ENCODE results near the gene UBE2D4.
A peak's percentile ranks its signal among the peaks of the same experiment; 100 is the strongest.
"Not testable (repeated sequence)": the region's sequence is repeated elsewhere in the genome, so short reads cannot be mapped to it uniquely, and the experiment has no call there.

The UBE2D4 gene

GRCh38 chr7:43977525-43977924, 51.3 kb downstream of the UBE2D4 start:
- H3K36me3 ChIP-seq: no peaks in the 10 kb centered on the region
- H3K4me1 ChIP-seq: no peaks in the 10 kb centered on the region
- H3K4me3 ChIP-seq (ENCODE audit: low read depth, low read length): no peak overlapping the region
- H3K27me3 ChIP-seq: no peaks in the 10 kb centered on the region
- no peak for TF ChIP-seq CTCF (IDR thresholded peaks at IDR 0.05; ENCODE audit: low read depth, low read length)
- no peaks in the 10 kb centered on the region for H3K9me3 ChIP-seq
- no peak for DNase-seq

GRCh38 chr7:43978102-43978501, 51.9 kb downstream of the UBE2D4 start:
- not testable (repeated sequence) for H3K4me3 ChIP-seq (ENCODE audit: low read depth, low read length); H3K9me3 ChIP-seq; H3K36me3 ChIP-seq; DNase-seq; H3K4me1 ChIP-seq; H3K27me3 ChIP-seq

GRCh38 chr7:43982848-43983247, 56.6 kb downstream of the UBE2D4 start:
- H3K4me3 ChIP-seq (ENCODE audit: low read depth, low read length); H3K4me1 ChIP-seq; H3K9me3 ChIP-seq; H3K27me3 ChIP-seq; H3K36me3 ChIP-seq: not testable (repeated sequence)
- peak; percentile 53 for DNase-seq

- not testable (repeated sequence) for H3K36me3 ChIP-seq; DNase-seq; H3K9me3 ChIP-seq; H3K27me3 ChIP-seq; H3K4me3 ChIP-seq (ENCODE audit: low read depth, low read length); H3K4me1 ChIP-seq
Measured at GRCh38 chr7:43983736-43984135, 57.5 kb downstream of the UBE2D4 start.

- H3K4me1 ChIP-seq, H3K27me3 ChIP-seq, H3K36me3 ChIP-seq, H3K9me3 ChIP-seq: not testable (repeated sequence)
- TF ChIP-seq CTCF (IDR thresholded peaks at IDR 0.05; ENCODE audit: low read depth, low read length): peak; percentile 52
- DNase-seq: peak; percentile 79
- H3K4me3 ChIP-seq (ENCODE audit: low read depth, low read length): peak overlapping the region; percentile 26
Measured at GRCh38 chr7:43985904-43986864, 59.9 kb downstream of the UBE2D4 start.

- H3K4me1 ChIP-seq; H3K4me3 ChIP-seq (ENCODE audit: low read depth, low read length); DNase-seq; H3K27me3 ChIP-seq; H3K9me3 ChIP-seq; H3K36me3 ChIP-seq: not testable (repeated sequence)
Measured at GRCh38 chr7:43987476-43987875, 61.2 kb downstream of the UBE2D4 start.

GRCh38 chr7:43990011-43990585, 63.9 kb downstream of the UBE2D4 start:
- H3K36me3 ChIP-seq; H3K9me3 ChIP-seq; H3K4me1 ChIP-seq; DNase-seq; H3K27me3 ChIP-seq; H3K4me3 ChIP-seq (ENCODE audit: low read depth, low read length): not testable (repeated sequence)

- H3K4me1 ChIP-seq; DNase-seq; H3K4me3 ChIP-seq (ENCODE audit: low read depth, low read length); H3K27me3 ChIP-seq; H3K9me3 ChIP-seq; H3K36me3 ChIP-seq: not testable (repeated sequence)
Measured at GRCh38 chr7:43990829-43991228, 64.6 kb downstream of the UBE2D4 start.

- not testable (repeated sequence) for H3K36me3 ChIP-seq; DNase-seq; H3K27me3 ChIP-seq; H3K4me3 ChIP-seq (ENCODE audit: low read depth, low read length); H3K9me3 ChIP-seq; H3K4me1 ChIP-seq
Measured at GRCh38 chr7:43992896-43993295, 66.7 kb downstream of the UBE2D4 start.

- not testable (repeated sequence) for H3K36me3 ChIP-seq; DNase-seq; H3K4me3 ChIP-seq (ENCODE audit: low read depth, low read length); H3K4me1 ChIP-seq; H3K27me3 ChIP-seq; H3K9me3 ChIP-seq
Measured at GRCh38 chr7:43994681-43995080, 68.4 kb downstream of the UBE2D4 start.

- not testable (repeated sequence) for H3K9me3 ChIP-seq; H3K4me1 ChIP-seq; H3K36me3 ChIP-seq; DNase-seq; H3K27me3 ChIP-seq; H3K4me3 ChIP-seq (ENCODE audit: low read depth, low read length)
Measured at GRCh38 chr7:43997532-43997931, 71.3 kb downstream of the UBE2D4 start, which contains the start of gene SPDYE1. Gene SPDYE1 (plus strand): TSS chr7:43997897. CDS start chr7:43999950, 2,053 bp downstream.
